Stimulated activated CD4-positive, alpha-beta T cell treated with anti-CD3 and anti-CD28 coated beads, Interleukin-4, amount 100 ng/mL, for 1 hour (primary cell): ENCODE measurements around the gene KIAA0513.

Experiments used
- DNase-seq: peaks from one replicate; pipeline ENCODE4 v3.0.0-alpha.2; 2020

Gene KIAA0513

GRCh38 chr16:85138825-85139627 lies 111.4 kb downstream of the KIAA0513 start:
- DNase-seq, result no peak

GRCh38 chr16:85139881-85140339 lies 112.3 kb downstream of the KIAA0513 start:
- DNase-seq, result no peak

- DNase-seq, result no peak
Observed at GRCh38 chr16:85140455-85141012, 112.9 kb downstream of the KIAA0513 start.

- no peak for DNase-seq
Observed at GRCh38 chr16:85141491-85142128, 114.0 kb downstream of the KIAA0513 start.

- DNase-seq, result no peak
Observed at GRCh38 chr16:85142129-85142513, 114.5 kb downstream of the KIAA0513 start.

- DNase-seq, result no peak
Observed at GRCh38 chr16:85142771-85143211, 115.2 kb downstream of the KIAA0513 start.
